HCT116 (cell line): ENCODE data around the gene IMPA2. TPM values are rescaled to one million over a fixed set of nuclear protein-coding genes. Genes with fewer than 3 reads are reported as not detected.
A peak's percentile ranks its signal among the peaks of the same experiment; 100 is the strongest.

Experiments used
- ATAC-seq: fragments of 200-7000 bp; cut with Tn5 transposase; 2 replicates; pipeline ENCODE4 v1.9.1; 2020; ENCODE audit warnings: mild to moderate bottlenecking, moderate library complexity
- BruUV-seq: library from RNA; stranded (reverse); fragments of 400-500 nt; replicated peaks from 2 replicates; lab custom pipeline; 2021; lab: Mats Ljungman, UMichigan
- CTCF ChIA-PET: fragments of 300-600 bp; sonication (Branson Sonifier 250); formaldehyde crosslinking; loops from one replicate; lab custom pipeline; 2021; ENCODE audit warnings: antibody characterized with exemption; lab: Charles Lee
- POLR2A ChIA-PET: fragments of 300-600, 350-600 bp; sonication (Branson Sonifier 250); formaldehyde crosslinking; loops from one replicate; lab custom pipeline; 2021; ENCODE audit warnings: antibody characterized with exemption; lab: Charles Lee
- RAD21 ChIA-PET, 2 experiments: fragments of 300-600 bp; sonication (Branson Sonifier 250); formaldehyde crosslinking; loops; one replicate each; lab custom pipeline; 2023; ENCODE audit warnings: low total read pairs in 2 of 2; ENCODE audit not compliant: uncharacterized antibody in 2 of 2, unreplicated experiment in 2 of 2, low non-redundant PET in 1 of 2; lab: Charles Lee
- DNase-seq: peaks from one replicate; pipeline ENCODE4 v3.0.0-alpha.2; 2010; ENCODE audit warnings: low read depth, low spot score
- H2AFZ ChIP-seq: fragments of 200-600 bp; shearing (Covaris generic), sonication (generic); 2 replicates; pipeline ENCODE4 v1.6.1; 2017; ENCODE audit warnings: low read depth, mixed run types, mixed read lengths, antibody characterized with exemption, low read length; ENCODE audit not compliant: poor library complexity, severe bottlenecking
- H3K27ac ChIP-seq: 2 replicates; pipeline ENCODE4 v1.5.1; 2012; ENCODE audit warnings: low read depth, low read length
- H3K27me3 ChIP-seq: fragments of 200-600 bp; sonication (generic); 2 replicates; pipeline ENCODE4 v1.6.1; 2016; ENCODE audit warnings: mixed run types, low read length, mixed read lengths; ENCODE audit not compliant: insufficient read depth
- H3K36me3 ChIP-seq, 2 experiments: fragments of 200-500 bp in 1 of 2; fragments of 200-600 bp in 1 of 2; sonication (Bioruptor generic) in 1 of 2; sonication (generic) in 1 of 2; 2 replicates each; pipeline versions ENCODE4 v1.5.1 to v1.6.1; 2014 to 2016; ENCODE audit warnings: low read length in 2 of 2, inconsistent platforms in 1 of 2, mixed read lengths in 1 of 2, mixed run types in 1 of 2; ENCODE audit not compliant: insufficient read depth in 2 of 2, control insufficient read depth in 1 of 2
- H3K4me1 ChIP-seq, 2 experiments: fragments of 200-600 bp in 1 of 2; sonication (generic) in 1 of 2; 2 replicates each; pipeline versions ENCODE4 v1.5.1 to v1.6.1; 2012 to 2017; ENCODE audit warnings: low read length in 2 of 2, inconsistent platforms in 1 of 2, mild to moderate bottlenecking in 1 of 2, mixed read lengths in 1 of 2, mixed run types in 1 of 2, moderate library complexity in 1 of 2; ENCODE audit not compliant: insufficient read depth in 2 of 2, control insufficient read depth in 1 of 2
- H3K4me2 ChIP-seq: fragments of 200-600 bp; sonication (generic); 2 replicates; pipeline ENCODE4 v1.6.1; 2017; ENCODE audit warnings: mixed run types, low read length, mixed read lengths
- H3K4me3 ChIP-seq, 2 experiments: fragments of 200-600 bp in 1 of 2; sonication (generic) in 1 of 2; replicated peaks in 1 of 2; 2 replicates each; pipeline ENCODE4 v1.5.1; 2011 to 2016; ENCODE audit warnings: low read length in 2 of 2, control low read depth in 1 of 2, low read depth in 1 of 2, mild to moderate bottlenecking in 1 of 2, mixed read lengths in 1 of 2, mixed run types in 1 of 2
- H3K79me2 ChIP-seq: fragments of 200-600 bp; sonication (generic); 2 replicates; pipeline ENCODE4 v1.6.1; 2017; ENCODE audit warnings: mild to moderate bottlenecking, mixed run types, low read length, moderate library complexity, mixed read lengths; ENCODE audit not compliant: insufficient read depth
- H3K9ac ChIP-seq: fragments of 200-600 bp; sonication (generic); 2 replicates; pipeline ENCODE4 v1.6.1; 2016; ENCODE audit warnings: low read length, mixed read lengths
- H3K9me2 ChIP-seq: fragments of 200-600 bp; sonication (generic), shearing (Covaris generic); 2 replicates; pipeline ENCODE4 v1.6.1; 2017; ENCODE audit warnings: mixed run types, mild to moderate bottlenecking, moderate library complexity; ENCODE audit not compliant: insufficient read depth
- H3K9me3 ChIP-seq, 2 experiments: fragments of 200-500 bp in 1 of 2; fragments of 200-600 bp in 1 of 2; sonication (Bioruptor generic) in 1 of 2; sonication (generic) in 1 of 2; 2 replicates each; pipeline ENCODE4 v1.6.1; 2014 to 2017; ENCODE audit warnings: low read length in 2 of 2, mixed read lengths in 2 of 2, inconsistent platforms in 1 of 2, low read depth in 1 of 2, mild to moderate bottlenecking in 1 of 2, mixed run types in 1 of 2, moderate library complexity in 1 of 2; ENCODE audit not compliant: control insufficient read depth in 1 of 2, insufficient read depth in 1 of 2
- H4K20me1 ChIP-seq: fragments of 200-600 bp; sonication (generic), shearing (Covaris generic); 2 replicates; pipeline ENCODE4 v1.6.1; 2017; ENCODE audit warnings: mixed run types, mild to moderate bottlenecking, moderate library complexity; ENCODE audit not compliant: insufficient read depth
- ATF3 ChIP-seq: IDR thresholded peaks from 2 replicates; pipeline ENCODE4 v1.6.1; 2012
- FOSL1 ChIP-seq: IDR thresholded peaks from 2 replicates; pipeline ENCODE4 v1.6.1; 2012; ENCODE audit warnings: low read depth
- JUND ChIP-seq: IDR thresholded peaks from 2 replicates; pipeline ENCODE4 v1.6.1; 2012
- SIN3A ChIP-seq: IDR thresholded peaks from 2 replicates; pipeline ENCODE4 v1.6.1; 2012; ENCODE audit warnings: low read depth
- SP1 ChIP-seq: IDR thresholded peaks from 2 replicates; pipeline ENCODE4 v1.6.1; 2012; ENCODE audit warnings: low read depth
- TCF7L2 ChIP-seq: IDR thresholded peaks from 2 replicates; pipeline ENCODE4 v1.7.0; 2011; ENCODE audit warnings: borderline replicate concordance, inconsistent platforms; ENCODE audit not compliant: insufficient read depth, insufficient read length; ENCODE audit errors: extremely low read depth
- ZBTB33 ChIP-seq: IDR thresholded peaks from 2 replicates; pipeline ENCODE4 v1.6.1; 2011; ENCODE audit warnings: mild to moderate bottlenecking, low read length, moderate library complexity; ENCODE audit not compliant: insufficient replicate concordance; ENCODE audit errors: extremely low read depth
- ZFX ChIP-seq: fragments of 450-650 bp; IDR thresholded peaks from 2 replicates; pipeline ENCODE4 v1.6.1; 2017
- ZNF274 ChIP-seq: fragments of 200-500 bp; sonication (Bioruptor generic); IDR thresholded peaks from 2 replicates; pipeline ENCODE4 v1.6.1; 2014; ENCODE audit warnings: mild to moderate bottlenecking, low read depth, low read length, inconsistent platforms
- intact Hi-C: fragments of 100-400 bp; cut with micrococcal nuclease; formaldehyde crosslinking; loops from 2 replicates; pipeline ENCODE4 v1.10.0; 2022
- total RNA-seq: library from RNA; stranded (reverse); gene quantifications from one replicate; pipeline ENCODE4 v1.2.1, GENCODE V29; 2021; ENCODE audit not compliant: unreplicated experiment
- TF ChIP-seq, protein P1 (sequence below), 3 experiments: fragments of 200-600 bp in 1 of 3; sonication (generic) in 1 of 3; IDR thresholded peaks in 2 of 3; conservative IDR thresholded peaks in 1 of 3; 2 replicates each; pipeline ENCODE4 v1.5.1; 2012 to 2017; ENCODE audit warnings: low read depth in 2 of 3, low read length in 2 of 3, antibody characterized with exemption in 1 of 3, borderline replicate concordance in 1 of 3, control low read depth in 1 of 3, mild to moderate bottlenecking in 1 of 3, mixed read lengths in 1 of 3, mixed run types in 1 of 3, moderate library complexity in 1 of 3; ENCODE audit not compliant: insufficient read depth in 1 of 3

The IMPA2 gene
- total RNA-seq, 1 experiment from 2014 or later: 32.5 TPM

- DNase-seq (no peak), ATAC-seq (no peak)
- Histone ChIP-seq H2AFZ (peak overlapping the region; percentile 65), H3K9ac (no peak overlapping the region), H3K4me3 (no peak overlapping the region), H3K27ac (no peak overlapping the region), H3K4me2 (no peak overlapping the region), H4K20me1 (no peaks in the 10 kb centered on the region), H3K9me2 (no peaks in the 10 kb centered on the region), H3K36me3 (no peaks in the 10 kb centered on the region), H3K9me3 (no peaks in the 10 kb centered on the region), H3K4me1 (peaks cover 8 to 29% of the 10 kb centered on the region in 2 experiments; a peak in 3 of 4 replicates), H3K79me2 (no peaks in the 10 kb centered on the region), H3K27me3 (no peaks in the 10 kb centered on the region)
- CTCF ChIA-PET: interaction anchor here (0.7 to 1.1 kb wide), 2 partner anchors 39 to 116 kb away, joined by 3 read pairs; no protein-coding TSS in a partner anchor
- BruUV-seq: no TSS peak
- POLR2A ChIA-PET: no interaction called here
- RAD21 ChIA-PET: no interaction called here
- intact Hi-C loops: no loop called here
- no peak for TF ChIP-seq ZBTB33
- no peak for TF ChIP-seq ZFX
- no peak for TF ChIP-seq FOSL1
- TF ChIP-seq SIN3A: no peak
- TF ChIP-seq JUND: no peak
Measured at GRCh38 chr18:11976315-11977152, 4.8 kb upstream of the IMPA2 start.

DNA sequence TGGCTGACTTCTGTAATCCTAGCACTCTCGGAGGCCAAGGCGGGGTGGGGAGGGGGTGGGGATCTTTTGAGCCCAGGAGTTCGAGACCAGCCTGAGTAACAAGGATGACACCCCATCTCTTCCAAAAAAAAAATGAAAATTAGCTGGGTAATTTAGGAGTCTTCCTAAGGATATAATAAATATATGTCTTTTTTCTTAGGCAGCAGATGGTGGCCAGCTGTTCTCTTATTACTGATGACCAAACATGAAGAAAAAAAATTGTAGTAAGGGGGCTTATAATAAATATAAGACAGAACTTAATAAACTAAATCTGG lies 4.2 kb upstream of the IMPA2 start:
- RAD21 ChIA-PET: no interaction called here
- no peak overlapping the region for H3K9ac ChIP-seq
- BruUV-seq: no TSS peak
- TF ChIP-seq TCF7L2 (no peak), ATF3 (no peak), ZFX (no peak), ZBTB33 (no peak), SP1 (no peak), ZNF274 (no peak), SIN3A (no peak)
- TF ChIP-seq, protein P1, sequence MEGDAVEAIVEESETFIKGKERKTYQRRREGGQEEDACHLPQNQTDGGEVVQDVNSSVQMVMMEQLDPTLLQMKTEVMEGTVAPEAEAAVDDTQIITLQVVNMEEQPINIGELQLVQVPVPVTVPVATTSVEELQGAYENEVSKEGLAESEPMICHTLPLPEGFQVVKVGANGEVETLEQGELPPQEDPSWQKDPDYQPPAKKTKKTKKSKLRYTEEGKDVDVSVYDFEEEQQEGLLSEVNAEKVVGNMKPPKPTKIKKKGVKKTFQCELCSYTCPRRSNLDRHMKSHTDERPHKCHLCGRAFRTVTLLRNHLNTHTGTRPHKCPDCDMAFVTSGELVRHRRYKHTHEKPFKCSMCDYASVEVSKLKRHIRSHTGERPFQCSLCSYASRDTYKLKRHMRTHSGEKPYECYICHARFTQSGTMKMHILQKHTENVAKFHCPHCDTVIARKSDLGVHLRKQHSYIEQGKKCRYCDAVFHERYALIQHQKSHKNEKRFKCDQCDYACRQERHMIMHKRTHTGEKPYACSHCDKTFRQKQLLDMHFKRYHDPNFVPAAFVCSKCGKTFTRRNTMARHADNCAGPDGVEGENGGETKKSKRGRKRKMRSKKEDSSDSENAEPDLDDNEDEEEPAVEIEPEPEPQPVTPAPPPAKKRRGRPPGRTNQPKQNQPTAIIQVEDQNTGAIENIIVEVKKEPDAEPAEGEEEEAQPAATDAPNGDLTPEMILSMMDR (IDR thresholded peaks at IDR 0.05 in 2 of 3, conservative IDR thresholded peaks at IDR 0.05 in 1 of 3; ENCODE audit: borderline replicate concordance in 1 of 3, insufficient read depth in 1 of 3, low read depth in 2 of 3, low read length in 2 of 3): no peak
- TF ChIP-seq, all 23 proteins: peak for 0
- Histone ChIP-seq H3K79me2 (0 out of 2 replicates have a peak, but pooled peaks cover 1% of the 10 kb centered on the region), H3K4me2 (no peak overlapping the region), H3K4me1 (peaks cover 8 to 33% of the 10 kb centered on the region in 2 experiments; a peak in 3 of 4 replicates), H3K9me3 (no peaks in the 10 kb centered on the region), H2AFZ (no peak overlapping the region), H3K36me3 (no peaks in the 10 kb centered on the region), H3K27me3 (no peaks in the 10 kb centered on the region), H4K20me1 (no peaks in the 10 kb centered on the region), H3K27ac (no peak overlapping the region), H3K4me3 (no peak overlapping the region), H3K9me2 (no peaks in the 10 kb centered on the region)
- no peak for DNase-seq
- intact Hi-C loops: no loop called here
- no peak for ATAC-seq
- CTCF ChIA-PET: interaction anchor here (0.7 to 1.1 kb wide), 2 partner anchors 40 to 117 kb away, joined by 3 read pairs; no protein-coding TSS in a partner anchor
- POLR2A ChIA-PET: no interaction called here
